ENCODE measurements around the gene ARL5B. TPM values are rescaled to one million over a fixed set of nuclear protein-coding genes. Genes with fewer than 3 reads are reported as not detected.
"Not testable (repeated sequence)": the region's sequence is repeated elsewhere in the genome, so short reads cannot be mapped to it uniquely, and the experiment has no call there.

Gene ARL5B
- total and polyA plus RNA-seq, 2 of the 4 experiments (the other 2 are of a cell fraction) = 5.9 to 12.0 TPM

- Histone ChIP-seq H4K8ac (ENCODE audit: low read depth in 2 of 2, low read length in 2 of 2) (0 out of 4 replicates have a peak overlapping the region, but pooled peaks of 1 of the 2 experiments have one; percentile 1), H2BK20ac (ENCODE audit: low read depth, low read length) (no peak overlapping the region), H3K56ac (ENCODE audit: extremely low read depth, insufficient read depth, low read length) (no peak overlapping the region), H3K23ac (ENCODE audit: low read depth, low read length) (no peak overlapping the region), H3K9me1 (ENCODE audit: insufficient read depth, low read length) (peaks cover 6% of the 10 kb centered on the region; the same call in 1 of the 2 replicates), H3K9me3 (ENCODE audit: control insufficient read depth, insufficient read depth, low read length) (no peaks in the 10 kb centered on the region), H3K27ac (ENCODE audit: insufficient read depth, low read length) (peak overlapping the region; percentile 15; the same call in 1 of the 2 replicates), H2AK9ac (replicated peaks; ENCODE audit: low read depth, low read length, poor library complexity) (no peak overlapping the region), H3K36me3 (ENCODE audit: control insufficient read depth, insufficient read depth, low read length) (peaks cover 3% of the 10 kb centered on the region; the same call in 1 of the 2 replicates), H2BK5ac (ENCODE audit: low read depth, low read length, poor library complexity, severe bottlenecking) (peak overlapping the region; percentile 28), H3K18ac (ENCODE audit: low read depth, low read length) (no peak overlapping the region), H3K4me2 (ENCODE audit: low read depth, low read length) (peak overlapping the region; percentile 79), H3K4me1 (ENCODE audit: control insufficient read depth, insufficient read depth, low read length) (peaks cover 1% of the 10 kb centered on the region; the same call in 1 of the 2 replicates), H3K9ac (ENCODE audit: low read depth, low read length) (no peak overlapping the region), H3K14ac (replicated peaks; ENCODE audit: low read depth, low read length) (no peak overlapping the region), H3K27me3 (ENCODE audit: control insufficient read depth, insufficient read depth, low read length) (no peaks in the 10 kb centered on the region), H2BK15ac (ENCODE audit: low read depth, low read length) (no peak overlapping the region), H4K91ac (ENCODE audit: insufficient read depth, low read depth, low read length) (no peak overlapping the region), H4K20me1 (ENCODE audit: insufficient read depth, low read length) (no peaks in the 10 kb centered on the region), H3K79me1 (ENCODE audit: low read depth in 1 of 2, low read length in 2 of 2) (peaks cover 0 to 3% of the 10 kb centered on the region in 2 experiments; a peak in 1 of 4 replicates), H3K4me3 (ENCODE audit: insufficient read depth, low read depth, low read length) (no peak overlapping the region), H4K5ac (ENCODE audit: low read depth, low read length) (no peak overlapping the region; the same call in 1 of the 2 replicates), H2BK120ac (ENCODE audit: low read depth, low read length) (no peak overlapping the region), H2AK5ac (ENCODE audit: low read depth, low read length) (no peak overlapping the region), H2AFZ (replicated peaks; ENCODE audit: low read length, poor library complexity) (no peak overlapping the region), H3K4ac (ENCODE audit: low read depth, low read length) (no peak overlapping the region)
- ATAC-seq (ENCODE audit: low read depth) (peak; percentile 28; the same call in 1 of the 2 replicates), DNase-seq (peak; percentile 26)
- intact Hi-C loops (cut with micrococcal nuclease) (no loop called here), dilution Hi-C loops (cut with HindIII; ENCODE audit: low sequenced_read_pairs, unreplicated experiment) (no loop called here), in situ Hi-C loops (cut with MboI; ENCODE audit: low sequenced_read_pairs) (no loop called here)
- WGBS, 2 experiments (ENCODE audit: extremely low coverage in 2 of 2, insufficient read length in 1 of 2) = no CpG with 5 or more reads among the region's 5 CpGs
- ChIA-PET POLR2A (ENCODE audit: unreplicated experiment) (no interaction called here), CTCF (interaction anchor here (0.6 kb wide), 1 partner anchor 22 kb away, joined by 3 read pairs; no protein-coding TSS in a partner anchor)
- BruUV-seq (replicated peaks) = no TSS peak
- TF ChIP-seq, protein P1, sequence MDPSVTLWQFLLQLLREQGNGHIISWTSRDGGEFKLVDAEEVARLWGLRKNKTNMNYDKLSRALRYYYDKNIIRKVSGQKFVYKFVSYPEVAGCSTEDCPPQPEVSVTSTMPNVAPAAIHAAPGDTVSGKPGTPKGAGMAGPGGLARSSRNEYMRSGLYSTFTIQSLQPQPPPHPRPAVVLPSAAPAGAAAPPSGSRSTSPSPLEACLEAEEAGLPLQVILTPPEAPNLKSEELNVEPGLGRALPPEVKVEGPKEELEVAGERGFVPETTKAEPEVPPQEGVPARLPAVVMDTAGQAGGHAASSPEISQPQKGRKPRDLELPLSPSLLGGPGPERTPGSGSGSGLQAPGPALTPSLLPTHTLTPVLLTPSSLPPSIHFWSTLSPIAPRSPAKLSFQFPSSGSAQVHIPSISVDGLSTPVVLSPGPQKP (IDR thresholded peaks at IDR 0.05; ENCODE audit: borderline replicate concordance, low read depth, low read length) = no peak
- TF ChIP-seq RFX5 (IDR thresholded peaks at IDR 0.05; ENCODE audit: low read depth, low read length) (no peak), MXI1 (IDR thresholded peaks at IDR 0.05; ENCODE audit: borderline replicate concordance, low read depth, low read length) (no peak)
These were observed 33.3 kb upstream of the ARL5B start for GRCh38 chr10:18625886-18626285.

DNA sequence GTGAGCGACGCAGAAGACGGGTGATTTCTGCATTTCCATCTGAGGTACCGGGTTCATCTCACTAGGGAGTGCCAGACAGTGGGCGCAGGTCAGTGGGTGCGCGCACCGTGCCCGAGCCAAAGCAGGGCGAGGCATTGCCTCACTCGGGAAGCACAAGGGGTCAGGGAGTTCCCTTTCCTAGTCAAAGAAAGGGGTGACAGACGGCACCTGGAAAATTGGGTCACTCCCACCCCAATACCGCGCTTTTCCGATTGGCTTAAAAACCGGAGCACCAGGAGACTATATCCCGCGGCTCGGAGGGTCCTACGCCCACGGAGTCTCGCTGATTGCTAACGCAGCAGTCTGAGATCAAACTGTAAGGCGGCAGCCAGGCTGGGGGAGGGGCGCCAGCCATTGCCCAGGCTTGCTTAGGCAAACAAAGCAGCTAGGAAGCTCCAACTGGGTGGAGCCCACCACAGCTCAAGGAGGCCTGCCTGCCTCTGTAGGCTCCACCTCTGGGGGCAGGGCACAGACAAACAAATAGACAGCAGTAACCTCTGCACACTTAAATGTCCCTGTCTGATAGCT is 31.7 kb upstream of the ARL5B start:
- intact Hi-C loops (cut with micrococcal nuclease); H3K36me3 ChIP-seq (ENCODE audit: control insufficient read depth, insufficient read depth, low read length); H3K27me3 ChIP-seq (ENCODE audit: control insufficient read depth, insufficient read depth, low read length); dilution Hi-C loops (cut with HindIII; ENCODE audit: low sequenced_read_pairs, unreplicated experiment); H2AK9ac ChIP-seq (replicated peaks; ENCODE audit: low read depth, low read length, poor library complexity); in situ Hi-C loops (cut with MboI; ENCODE audit: low sequenced_read_pairs); BruUV-seq (replicated peaks); H3K4me1 ChIP-seq (ENCODE audit: control insufficient read depth, insufficient read depth, low read length); H3K9me1 ChIP-seq (ENCODE audit: insufficient read depth, low read length); H3K9me3 ChIP-seq (ENCODE audit: control insufficient read depth, insufficient read depth, low read length); POLR2A ChIA-PET (ENCODE audit: unreplicated experiment); H2AK5ac ChIP-seq (ENCODE audit: low read depth, low read length); H3K79me1 ChIP-seq (ENCODE audit: low read depth in 1 of 2, low read length in 2 of 2); H4K5ac ChIP-seq (ENCODE audit: low read depth, low read length); H4K20me1 ChIP-seq (ENCODE audit: insufficient read depth, low read length): not testable (repeated sequence)
- Histone ChIP-seq H3K23ac (ENCODE audit: low read depth, low read length) (0 out of 2 replicates have a peak overlapping the region, but pooled peaks have one; percentile 59), H4K91ac (ENCODE audit: insufficient read depth, low read depth, low read length) (peak overlapping the region; percentile 89), H3K18ac (ENCODE audit: low read depth, low read length) (peak overlapping the region; percentile 0; the same call in 1 of the 2 replicates), H2BK15ac (ENCODE audit: low read depth, low read length) (peak overlapping the region; percentile 92; the same call in 1 of the 3 replicates), H4K8ac (ENCODE audit: low read depth in 2 of 2, low read length in 2 of 2) (peak overlapping the region; percentile 96 to 99), H3K27ac (ENCODE audit: insufficient read depth, low read length) (peak overlapping the region; percentile 28; the same call in 1 of the 2 replicates), H2BK120ac (ENCODE audit: low read depth, low read length) (peak overlapping the region; percentile 89), H2BK5ac (ENCODE audit: low read depth, low read length, poor library complexity, severe bottlenecking) (peak overlapping the region; percentile 1), H2AFZ (replicated peaks; ENCODE audit: low read length, poor library complexity) (peak overlapping the region; percentile 87), H3K4me3 (ENCODE audit: insufficient read depth, low read depth, low read length) (peak overlapping the region; percentile 28), H3K14ac (replicated peaks; ENCODE audit: low read depth, low read length) (peak overlapping the region; percentile 57), H3K9ac (ENCODE audit: low read depth, low read length) (peak overlapping the region; percentile 15), H3K4me2 (ENCODE audit: low read depth, low read length) (peak overlapping the region; percentile 18), H3K56ac (ENCODE audit: extremely low read depth, insufficient read depth, low read length) (0 out of 2 replicates have a peak overlapping the region, but pooled peaks have one; percentile 30), H2BK20ac (ENCODE audit: low read depth, low read length) (peak overlapping the region; percentile 62; the same call in 1 of the 2 replicates), H3K4ac (ENCODE audit: low read depth, low read length) (peak overlapping the region; percentile 72)
- 3% methylated on average over 13 of the region's 25 CpGs; no CpG with 5 or more reads in 1 of the 2 experiments for WGBS, 2 experiments (ENCODE audit: extremely low coverage in 2 of 2, insufficient read length in 1 of 2)
- peak; percentile 44; the same call in 1 of the 2 replicates for ATAC-seq (ENCODE audit: low read depth)
- peak; percentile 55 for DNase-seq
- CTCF ChIA-PET = interaction anchor here (0.6 kb wide), 1 partner anchor 11 kb away, joined by 4 read pairs; no protein-coding TSS in a partner anchor

Measured in IMR-90 (cell line).